Measurements from ENCODE around the gene CAMK2B.

The CAMK2B gene

DNA sequence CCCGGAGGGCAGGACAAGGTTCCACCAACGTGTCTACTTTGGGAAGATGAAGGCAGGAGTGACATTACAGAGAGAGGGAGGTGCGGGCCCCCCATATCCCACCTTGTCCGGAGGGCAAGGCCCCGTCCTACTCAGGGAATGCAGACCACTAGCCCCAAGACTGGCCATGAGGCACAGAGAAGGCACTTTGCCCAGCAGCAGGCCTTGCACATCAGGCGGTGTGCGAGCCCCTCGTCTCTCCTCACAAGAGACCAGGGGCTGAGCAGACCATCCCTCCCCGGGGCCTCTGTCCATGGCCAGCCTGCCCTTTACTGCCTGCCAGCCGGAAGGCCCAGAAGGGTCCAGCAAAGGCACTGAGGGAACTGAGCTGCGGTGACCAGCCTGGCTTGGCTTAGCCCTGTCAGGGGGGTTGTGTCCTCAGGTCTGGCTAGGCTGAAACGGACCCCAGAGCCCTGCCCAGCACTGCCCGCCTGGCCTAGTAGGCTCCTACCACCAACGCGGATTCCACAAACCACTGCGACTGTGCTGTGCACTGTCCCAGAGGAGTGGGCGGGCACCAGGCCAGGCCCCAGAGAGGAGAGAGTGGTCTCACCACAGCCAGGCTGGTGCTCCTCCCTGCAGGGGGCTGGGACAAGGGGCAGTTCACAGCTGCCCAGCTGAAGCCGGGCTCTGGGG, 16.7 kb downstream of the CAMK2B start:
- DNase-seq: no peak

DNA sequence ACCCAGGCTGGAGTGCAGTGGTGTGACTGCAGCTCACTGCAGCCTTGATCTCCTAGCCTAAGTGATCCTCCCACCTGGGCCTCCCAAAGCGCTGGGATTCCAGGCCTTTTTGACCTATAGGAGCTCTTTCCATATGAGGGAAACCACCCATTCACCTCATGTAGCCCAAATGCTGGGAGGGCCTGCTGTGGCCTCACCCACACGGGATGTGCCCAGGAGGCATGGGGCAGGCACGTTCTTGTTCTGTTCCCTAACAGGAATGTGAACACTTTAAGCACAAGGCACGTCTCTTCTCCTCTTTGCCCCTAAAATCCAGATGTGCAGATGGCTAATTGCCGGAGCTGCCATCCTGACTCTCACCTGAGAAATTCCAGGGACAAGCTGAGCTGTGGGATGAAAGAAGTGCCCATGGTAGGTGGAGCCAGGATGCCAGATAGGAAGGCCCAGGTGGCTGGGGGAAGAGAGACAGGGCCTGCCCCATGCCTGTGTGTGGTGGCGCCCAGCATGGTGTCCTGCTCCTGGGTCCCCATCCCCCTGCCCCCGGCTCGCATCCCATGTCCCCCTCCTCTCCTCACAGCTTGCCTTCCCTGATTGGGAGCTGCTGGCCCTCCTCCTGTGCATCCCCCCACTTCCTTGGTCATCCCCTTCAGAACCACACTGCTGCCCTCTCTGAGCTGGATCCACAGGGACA, 17.3 kb downstream of the CAMK2B start:
- no peak for DNase-seq

DNA sequence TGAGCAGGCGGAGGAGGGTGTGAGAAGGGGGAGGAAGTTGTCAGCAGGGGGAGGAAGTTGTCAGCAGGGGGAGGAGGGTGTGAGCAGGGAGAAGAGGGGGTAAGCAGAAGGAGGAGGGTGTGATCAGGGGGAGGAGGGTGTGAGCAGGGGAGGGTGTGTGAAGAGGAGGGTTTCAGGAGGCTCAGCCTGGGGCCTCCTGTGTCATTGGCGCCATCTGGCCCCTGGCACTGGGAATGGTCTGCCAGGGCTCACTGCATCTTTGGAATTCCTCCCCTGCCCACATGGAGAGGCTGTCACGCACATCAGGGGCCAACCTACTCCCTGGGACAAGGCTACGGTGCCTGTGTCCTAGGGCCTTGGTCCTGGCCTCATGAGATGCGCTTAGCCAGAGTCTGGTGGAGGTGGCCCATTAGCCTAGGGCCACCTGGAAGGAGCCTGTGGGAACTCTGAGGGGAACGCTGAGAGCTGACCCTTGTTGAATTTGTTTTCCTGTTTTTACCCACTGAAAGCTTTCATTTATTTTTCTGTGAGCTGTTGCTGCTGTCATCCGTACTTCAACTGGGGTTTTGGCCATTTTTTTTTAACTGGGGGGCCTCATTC, 18.0 kb downstream of the CAMK2B start:
- DNase-seq: peak; percentile 25 to 54 (median 40)

DNA sequence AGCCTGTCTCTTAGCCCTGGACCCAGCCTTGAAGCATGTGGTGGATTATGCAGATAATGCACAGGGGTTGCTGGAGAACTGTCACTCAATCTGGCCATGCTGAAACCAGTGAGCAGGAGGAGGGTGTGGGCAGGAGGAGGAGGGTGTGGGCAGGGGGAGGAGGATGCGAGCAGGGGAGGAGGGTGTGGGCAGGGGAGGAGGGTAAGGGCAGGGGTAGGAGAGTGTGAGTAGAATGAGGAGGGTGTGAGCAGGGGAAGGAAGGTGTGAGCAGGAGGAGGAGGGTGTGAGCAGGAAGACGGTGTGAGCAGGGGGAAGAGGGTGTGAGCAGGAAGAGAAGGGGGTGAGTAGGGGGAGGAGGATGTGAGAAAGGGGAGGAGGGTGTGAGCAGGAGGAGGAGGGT, 18.8 kb downstream of the CAMK2B start:
- no peak for DNase-seq

DNA sequence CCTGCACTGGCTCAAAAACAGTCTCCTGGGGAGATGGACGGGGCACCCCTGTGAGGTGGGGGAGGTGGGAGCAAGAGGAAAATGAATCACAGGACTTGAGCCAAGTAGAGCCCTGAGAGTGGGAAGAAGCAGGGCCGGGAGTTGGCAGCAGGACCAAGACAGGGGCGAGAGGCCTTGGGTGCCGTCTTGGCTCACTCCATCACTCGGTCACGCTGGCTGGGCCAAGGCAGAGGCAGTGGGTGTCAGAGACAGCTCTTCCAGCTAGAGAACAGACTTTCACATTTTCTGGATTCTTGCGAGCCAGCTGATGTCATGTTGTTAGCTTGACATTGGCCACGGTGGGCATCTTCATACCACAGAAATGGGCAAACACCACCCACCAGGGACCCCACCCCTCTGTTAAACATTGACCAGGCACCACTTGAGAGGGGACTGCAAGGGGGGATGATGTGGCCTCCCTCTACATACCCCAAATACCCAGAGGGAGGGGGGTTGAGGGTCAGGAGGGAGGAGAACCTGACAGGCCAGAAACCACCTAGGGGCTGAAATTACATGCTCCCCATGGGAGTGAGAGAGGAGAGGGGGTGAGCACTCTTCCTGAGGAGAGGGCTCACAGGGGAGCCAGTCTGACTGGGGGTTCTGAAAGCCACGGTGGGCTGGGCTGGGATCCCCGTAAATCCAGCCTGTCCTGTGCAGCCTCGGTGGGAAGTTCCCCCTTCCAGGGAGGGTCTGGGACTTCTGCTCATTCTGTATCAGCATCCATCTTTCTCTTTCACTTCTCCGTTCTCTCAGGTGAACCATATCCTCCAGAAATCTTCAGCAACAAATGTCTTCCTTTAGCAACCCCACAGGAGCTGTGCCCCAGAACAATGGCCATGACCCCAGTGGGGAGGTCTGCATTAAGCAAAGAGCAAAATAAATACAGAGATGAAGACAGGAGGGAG, 19.6 kb downstream of the CAMK2B start:
- DNase-seq: no peak

DNA sequence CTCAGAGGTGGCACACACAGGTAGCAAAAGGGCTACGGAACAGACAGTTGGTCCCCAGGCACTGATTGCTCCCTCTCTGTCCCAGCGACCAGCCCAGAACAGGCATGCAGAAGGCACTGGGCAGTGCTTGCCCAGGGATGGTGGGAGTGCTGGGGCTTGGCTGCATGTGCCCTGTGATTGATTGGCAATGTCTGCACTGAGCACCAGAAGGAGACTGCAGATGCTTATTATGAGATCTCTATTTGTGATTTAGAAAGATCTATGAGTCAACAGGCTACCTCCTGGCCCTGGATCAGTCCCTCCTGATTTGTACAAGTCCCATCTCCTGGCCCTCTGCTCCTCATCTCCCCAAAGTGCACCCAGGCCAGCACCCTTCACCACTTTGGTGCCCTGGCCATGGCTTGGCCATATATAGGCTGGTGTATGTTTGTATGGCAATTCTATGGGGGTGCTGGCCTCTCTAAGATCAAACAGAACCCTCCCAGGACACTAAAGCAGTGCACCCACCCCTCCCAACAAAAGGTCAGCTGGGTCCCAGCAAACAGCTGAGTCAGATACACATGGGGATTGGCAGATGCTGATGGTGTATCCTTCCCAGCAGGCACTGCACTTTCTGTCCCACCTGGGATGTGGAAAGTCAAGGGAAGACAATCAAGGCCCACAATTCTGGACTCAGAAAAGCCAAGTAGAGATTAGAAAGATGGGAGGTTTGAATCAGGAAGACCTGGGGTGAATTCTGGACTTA, 30.9 kb downstream of the CAMK2B start:
- no peak for DNase-seq

DNA sequence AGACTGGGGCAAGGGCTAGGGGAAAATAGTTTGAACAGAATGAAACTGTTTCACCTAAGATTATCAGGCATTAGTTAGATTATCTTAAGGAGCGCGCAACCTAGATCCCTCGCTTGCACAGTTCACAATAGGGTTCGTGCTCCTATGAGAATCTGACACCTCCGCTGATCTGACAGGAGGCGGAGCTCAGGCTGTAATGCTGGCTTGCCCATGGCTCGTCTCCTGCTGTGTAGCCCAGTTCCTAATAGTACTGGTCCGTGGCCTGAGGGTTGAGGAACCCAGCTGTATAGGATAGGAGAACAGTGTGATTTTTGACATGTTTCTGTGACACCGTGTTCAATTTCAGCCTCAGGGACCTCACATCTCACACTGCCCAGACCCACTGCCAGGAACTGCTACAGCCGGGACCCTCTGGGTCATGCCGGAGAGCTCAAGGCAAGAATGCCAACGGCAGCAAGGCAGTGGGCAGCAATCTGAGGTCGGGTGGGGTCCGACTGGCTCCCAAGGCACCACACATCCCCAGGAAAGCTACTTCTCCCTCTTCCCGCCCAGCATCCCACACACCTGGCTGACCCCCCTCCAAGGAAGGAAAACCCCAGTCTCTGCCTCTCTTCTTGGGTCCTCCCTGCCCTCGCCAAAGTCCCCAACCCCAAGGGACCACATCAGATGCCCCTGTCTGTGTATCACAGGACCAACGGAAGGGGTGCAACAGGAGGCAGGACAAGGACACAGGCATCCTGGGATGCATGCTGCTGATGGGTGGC, 31.7 kb downstream of the CAMK2B start:
- DNase-seq: no peak

DNA sequence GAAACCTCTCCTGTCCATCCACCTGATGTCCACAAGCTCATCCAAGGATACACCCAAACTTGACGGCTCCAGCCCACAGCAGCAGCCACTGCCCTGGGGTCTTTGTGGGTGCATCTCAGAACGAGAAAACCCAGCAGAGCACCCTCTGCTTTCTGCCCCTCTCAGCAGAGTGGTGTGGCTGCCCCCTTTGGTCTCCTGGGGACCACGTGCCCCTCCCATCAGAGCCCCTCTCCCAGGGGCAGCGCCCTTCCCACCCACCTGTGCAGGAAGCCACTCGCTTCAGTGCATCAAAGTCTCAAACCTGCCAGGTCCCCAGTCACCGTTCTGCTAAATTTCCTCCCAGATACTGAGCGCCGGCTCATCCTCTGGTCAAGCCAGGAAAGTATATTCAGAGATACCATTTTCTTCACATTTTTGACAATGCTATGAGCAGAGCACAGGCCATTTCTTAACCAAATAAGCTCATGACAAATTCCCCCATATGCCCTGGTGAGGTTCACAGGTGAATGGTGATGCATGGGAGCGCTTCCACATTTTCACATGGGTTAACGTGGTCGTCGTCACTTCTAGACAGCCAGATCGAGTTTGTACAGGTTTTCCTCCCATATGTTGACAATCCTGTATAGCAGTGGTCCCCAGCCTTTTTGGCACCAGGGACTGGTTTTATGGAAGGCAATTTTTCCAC, 32.4 kb downstream of the CAMK2B start:
- DNase-seq: no peak

DNA sequence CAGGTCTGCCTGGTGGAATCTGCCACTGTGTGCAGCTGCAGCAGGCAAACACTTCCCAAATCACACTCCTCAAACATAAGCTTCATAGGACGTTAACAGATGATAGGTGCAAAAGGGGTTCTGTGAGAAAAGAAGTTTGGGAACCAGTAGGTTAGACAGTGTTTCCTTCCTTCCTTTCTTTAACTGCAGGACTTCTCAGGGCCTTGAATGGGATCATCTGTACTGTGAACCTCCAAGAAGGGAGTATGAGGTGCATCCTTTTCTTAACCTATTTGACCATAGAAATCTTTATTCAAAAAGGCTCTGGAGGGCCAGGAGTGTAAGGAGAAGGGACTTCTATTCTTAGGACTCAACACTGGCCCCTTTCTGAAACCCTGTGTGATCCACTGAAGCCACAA, 33.0 kb downstream of the CAMK2B start:
- DNase-seq: no peak

DNA sequence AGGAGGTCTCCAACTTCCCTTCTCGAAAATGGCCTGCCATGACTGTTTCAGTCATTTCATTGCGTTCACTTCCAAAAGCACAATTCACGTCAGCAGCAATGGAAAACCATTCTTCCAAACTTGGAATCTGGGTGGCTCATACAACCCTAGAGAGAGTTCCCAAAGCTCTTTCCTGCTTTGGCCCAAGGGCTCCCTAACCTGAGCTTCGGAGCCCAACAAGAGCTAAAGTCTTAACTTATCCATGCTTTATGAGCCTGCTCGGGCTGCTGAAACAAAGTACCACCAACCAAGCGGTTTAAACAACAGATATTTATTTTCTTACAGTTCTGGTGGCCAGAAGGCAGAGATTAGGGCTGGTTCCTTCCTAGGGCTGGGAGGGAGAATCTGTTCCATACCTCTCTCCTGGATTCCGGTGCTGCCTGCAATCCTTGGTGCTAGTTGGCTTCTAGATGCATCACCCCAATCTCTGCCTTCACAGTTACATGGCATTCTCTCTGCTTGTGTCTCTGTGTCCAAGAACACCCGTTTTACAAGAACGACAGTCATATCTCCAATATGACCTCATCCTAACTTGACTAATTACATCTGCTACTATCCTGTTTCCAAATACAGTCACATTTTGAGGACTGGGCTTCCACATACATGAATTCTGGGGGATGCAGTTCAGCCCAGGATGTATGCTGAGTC, 33.5 kb downstream of the CAMK2B start:
- no peak for DNase-seq

DNA sequence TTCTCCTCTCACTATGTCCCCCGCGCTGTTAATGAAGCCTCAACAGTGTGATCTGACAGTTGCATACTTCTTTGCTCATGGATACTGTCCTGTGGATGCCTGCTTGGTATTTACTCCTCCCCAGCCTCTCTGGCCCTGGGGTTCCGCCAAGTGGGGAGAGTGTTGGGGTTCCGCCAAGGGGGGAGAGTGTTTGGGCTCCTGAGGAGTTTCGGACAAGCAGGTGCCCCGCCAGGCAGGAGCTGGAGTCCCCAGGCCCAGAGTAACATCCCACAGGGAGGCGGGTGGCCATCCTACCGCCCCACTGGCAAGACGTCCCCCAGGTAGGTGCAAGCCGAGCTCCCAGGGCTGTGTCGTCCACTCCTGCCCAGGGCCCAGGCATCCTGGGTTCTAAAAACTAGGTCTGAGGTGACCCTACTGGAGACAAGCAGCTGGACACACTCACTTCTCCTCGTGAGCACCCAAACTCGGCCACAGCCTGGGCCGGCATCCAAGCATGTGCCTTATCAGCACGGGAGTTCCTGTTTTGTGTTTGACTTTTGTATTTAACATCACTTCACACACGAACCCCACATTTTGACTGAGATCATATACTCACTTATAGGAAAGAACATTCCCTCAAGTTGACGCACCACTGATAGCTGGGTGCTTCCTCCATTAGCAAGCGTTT, 34.2 kb downstream of the CAMK2B start:
- peak; percentile 77 to 86 (median 82) for DNase-seq

DNA sequence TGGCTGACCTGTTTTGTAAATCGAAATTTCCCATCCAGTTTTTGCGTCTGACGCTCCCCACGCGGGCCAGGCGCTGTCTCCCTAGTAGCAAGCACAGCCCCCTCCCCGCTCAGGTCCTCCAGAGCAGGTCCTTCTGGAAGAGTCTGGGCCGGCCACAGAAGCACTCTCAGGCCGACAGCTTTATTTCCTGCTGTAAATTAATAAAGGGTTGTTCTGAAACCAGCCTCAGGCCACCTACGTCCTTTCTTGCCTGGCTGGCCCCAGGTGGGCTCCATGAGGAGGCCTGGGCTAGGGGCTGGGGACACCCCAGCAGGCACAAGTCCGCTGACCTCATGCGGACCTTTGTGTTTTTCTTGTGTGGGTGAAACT, 35.2 kb downstream of the CAMK2B start:
- DNase-seq: no peak

DNA sequence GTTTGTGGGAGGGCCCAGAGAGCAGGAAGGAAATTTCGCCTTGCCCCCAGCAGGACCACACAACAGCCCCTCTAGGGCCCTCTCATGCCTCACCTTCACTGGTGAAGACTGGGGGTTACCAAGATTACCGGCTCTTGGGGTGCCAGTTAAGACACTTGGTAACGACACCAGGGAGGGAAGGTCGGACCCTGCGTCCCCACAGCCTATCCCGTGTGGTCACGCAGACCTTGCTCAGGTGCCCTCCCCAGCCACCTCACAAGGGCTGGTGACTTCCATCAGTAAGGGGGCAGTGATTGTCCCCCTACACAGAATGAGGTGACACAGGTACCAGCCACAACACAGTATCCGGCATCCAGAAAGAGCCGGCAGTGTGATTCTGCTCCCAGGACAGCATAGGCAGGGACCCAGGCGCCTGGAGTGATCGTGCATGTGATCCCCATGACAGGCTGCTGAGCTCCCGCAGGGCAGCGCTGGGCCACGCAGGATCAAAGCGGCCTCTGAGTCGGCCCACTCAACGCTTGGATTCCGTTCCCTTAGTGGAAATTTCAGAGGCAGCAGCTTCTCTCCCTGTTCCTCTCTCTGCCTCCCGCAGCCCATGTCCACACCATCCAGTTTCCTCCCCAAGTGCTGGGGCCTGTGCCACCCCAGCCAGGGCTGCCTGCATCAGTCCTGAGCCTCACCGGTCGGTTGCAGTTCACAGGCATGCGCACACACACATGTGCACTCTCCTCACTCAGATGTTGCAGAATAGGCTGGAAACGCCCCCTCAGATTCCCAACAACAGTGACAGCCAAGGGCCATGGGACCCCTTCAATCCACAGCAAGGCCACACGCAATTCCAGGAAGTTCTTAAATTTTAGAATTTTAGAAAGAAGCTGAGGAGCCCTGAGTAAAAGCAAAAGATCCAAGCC, 35.8 kb downstream of the CAMK2B start:
- DNase-seq: no peak

DNA sequence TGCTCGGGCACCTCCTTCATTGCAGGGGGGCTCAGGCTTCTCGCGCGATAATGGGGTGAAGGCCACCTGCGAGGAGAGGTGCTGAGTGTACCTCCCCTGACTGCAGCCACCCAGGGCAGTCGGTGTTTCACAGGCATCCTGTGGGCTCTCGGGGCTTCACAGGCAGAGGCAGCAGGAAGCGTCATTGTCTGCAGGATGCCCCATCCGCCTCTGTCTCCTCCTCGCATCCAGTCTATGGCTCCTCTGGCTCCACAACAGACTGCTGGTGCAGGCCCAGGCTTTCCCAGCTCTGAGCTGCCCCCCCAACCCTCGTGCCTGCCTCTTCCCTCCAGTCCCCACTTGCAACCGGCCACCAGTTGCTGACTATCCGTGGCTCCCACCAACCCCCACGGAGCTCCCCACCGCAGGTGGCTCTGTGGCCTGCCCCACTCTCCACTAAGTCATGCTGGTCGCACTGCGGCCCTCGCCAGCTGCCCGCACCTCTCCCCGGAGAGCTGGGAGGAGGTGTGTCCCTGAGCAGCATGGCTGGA, 36.5 kb downstream of the CAMK2B start:
- no peak for DNase-seq

DNA sequence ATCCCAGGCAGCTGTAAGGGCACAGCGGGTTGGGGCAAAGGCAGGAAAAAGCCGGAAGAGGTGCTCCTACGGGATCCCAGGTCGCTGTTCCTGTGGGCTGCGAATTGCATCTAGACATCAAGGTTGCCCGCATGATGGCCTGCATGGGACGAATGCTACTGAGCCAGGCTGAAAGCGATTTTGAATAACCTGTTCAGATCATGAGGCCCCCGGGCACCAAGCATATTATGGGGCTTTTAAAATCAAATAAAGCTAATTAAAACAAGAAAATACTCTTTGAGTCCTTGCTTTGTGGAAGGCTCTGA, 37.1 kb downstream of the CAMK2B start:
- no peak for DNase-seq

DNA sequence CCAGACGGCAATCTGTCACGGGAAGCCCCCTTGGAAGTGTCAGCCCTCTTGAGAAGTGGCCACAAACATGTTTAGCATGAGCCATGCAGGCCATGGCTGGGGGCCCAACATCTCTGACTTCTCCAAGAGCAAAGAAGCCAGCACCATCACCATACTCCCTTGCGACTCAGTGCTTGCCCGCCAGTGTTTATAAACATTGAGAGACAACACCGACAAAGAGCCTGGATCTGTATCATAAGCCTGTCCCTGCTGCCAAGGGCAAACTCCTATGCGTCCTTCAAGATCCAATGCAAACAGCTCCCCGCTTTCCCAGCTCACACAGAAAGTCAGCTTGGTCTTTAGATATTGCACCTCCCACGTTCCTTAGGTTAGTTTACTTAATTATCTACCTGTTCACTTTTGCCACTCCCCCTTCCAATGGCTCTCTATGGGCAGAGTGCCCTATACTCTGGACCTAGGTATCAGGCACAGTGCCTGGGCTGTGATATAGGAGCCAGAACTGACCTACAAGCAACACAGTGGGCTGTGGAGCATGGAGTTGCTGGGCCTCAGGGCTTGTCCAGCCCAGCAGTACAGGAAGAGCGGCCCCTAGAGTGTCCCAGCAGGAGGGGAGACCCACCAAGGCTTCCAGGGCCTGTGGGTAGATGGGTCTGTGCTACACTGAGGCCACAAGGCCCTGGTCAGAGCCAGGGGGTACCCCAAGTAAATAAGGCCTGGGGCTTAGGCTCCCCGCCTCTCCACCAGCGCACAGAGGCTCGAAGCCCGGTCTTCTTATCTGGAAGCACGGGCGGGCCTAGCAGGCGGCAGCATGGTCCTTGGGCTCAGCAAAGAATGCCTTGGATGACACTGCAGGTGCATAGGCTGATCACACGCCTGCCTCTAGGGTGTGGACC, 37.7 kb downstream of the CAMK2B start:
- no peak for DNase-seq
